ENCODE data around the gene SRC.

DNA sequence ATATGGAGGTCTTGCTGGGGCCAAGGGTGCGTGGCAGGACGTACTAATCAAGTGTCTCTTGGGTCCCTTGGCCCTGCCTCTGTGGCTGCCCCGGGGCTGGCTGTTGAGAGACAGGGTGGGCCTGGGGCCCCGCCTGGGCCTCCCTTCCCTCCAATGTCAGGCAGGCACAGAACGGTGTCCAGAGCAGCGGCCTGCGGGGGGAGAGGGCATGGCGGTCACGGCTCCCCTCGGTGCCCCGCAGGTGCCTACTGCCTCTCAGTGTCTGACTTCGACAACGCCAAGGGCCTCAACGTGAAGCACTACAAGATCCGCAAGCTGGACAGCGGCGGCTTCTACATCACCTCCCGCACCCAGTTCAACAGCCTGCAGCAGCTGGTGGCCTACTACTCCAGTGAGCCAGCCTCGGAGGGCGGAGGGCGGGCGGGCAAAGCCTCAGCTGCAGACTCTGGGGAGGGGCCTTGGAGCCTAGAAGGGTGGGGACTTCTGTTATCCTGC, 50.0 kb downstream of the SRC start:
- TF ChIP-seq, protein P1, sequence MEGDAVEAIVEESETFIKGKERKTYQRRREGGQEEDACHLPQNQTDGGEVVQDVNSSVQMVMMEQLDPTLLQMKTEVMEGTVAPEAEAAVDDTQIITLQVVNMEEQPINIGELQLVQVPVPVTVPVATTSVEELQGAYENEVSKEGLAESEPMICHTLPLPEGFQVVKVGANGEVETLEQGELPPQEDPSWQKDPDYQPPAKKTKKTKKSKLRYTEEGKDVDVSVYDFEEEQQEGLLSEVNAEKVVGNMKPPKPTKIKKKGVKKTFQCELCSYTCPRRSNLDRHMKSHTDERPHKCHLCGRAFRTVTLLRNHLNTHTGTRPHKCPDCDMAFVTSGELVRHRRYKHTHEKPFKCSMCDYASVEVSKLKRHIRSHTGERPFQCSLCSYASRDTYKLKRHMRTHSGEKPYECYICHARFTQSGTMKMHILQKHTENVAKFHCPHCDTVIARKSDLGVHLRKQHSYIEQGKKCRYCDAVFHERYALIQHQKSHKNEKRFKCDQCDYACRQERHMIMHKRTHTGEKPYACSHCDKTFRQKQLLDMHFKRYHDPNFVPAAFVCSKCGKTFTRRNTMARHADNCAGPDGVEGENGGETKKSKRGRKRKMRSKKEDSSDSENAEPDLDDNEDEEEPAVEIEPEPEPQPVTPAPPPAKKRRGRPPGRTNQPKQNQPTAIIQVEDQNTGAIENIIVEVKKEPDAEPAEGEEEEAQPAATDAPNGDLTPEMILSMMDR (IDR thresholded peaks at IDR 0.05), result no peak
- no peak for TF ChIP-seq POLR2A (IDR thresholded peaks at IDR 0.05)
